Measurements from ENCODE around the gene CATSPER3. TPM values are rescaled to one million over a fixed set of nuclear protein-coding genes. Genes with fewer than 3 reads are reported as not detected.

CATSPER3 gene
- total and polyA plus RNA-seq, 4 experiments from 2014 or later = 0.68 to 1.8 (median 0.94) TPM; not detected in 1

- Mint-ChIP-seq H3K4me3 (no peak overlapping the region), H3K36me3 (peaks cover 19 to 32% of the 10 kb centered on the region in 2 donors), H3K9me3 (peaks cover 0 to 16% (median 9%) of the 10 kb centered on the region in 8 donors), H3K4me1 (no peaks in the 10 kb centered on the region), H3K27ac (peak overlapping the region in 1 of 7 donors; percentile 43), H3K27me3 (no peaks in the 10 kb centered on the region)
- no peaks in the 10 kb centered on the region for H3K36me3 ChIP-seq (ENCODE audit: insufficient read depth, low read length)
- H3K27me3 ChIP-seq (ENCODE audit: insufficient read depth, low read length) = no peaks in the 10 kb centered on the region
- ChIA-PET CTCF (ENCODE audit: partially characterized antibody) (no interaction called here), POLR2A (ENCODE audit: partially characterized antibody) (no interaction called here)
- H3K27ac ChIP-seq (ENCODE audit: low read depth, low read length) = no peak overlapping the region
- no peak overlapping the region for H3K4me3 ChIP-seq (ENCODE audit: low read length in 2 of 2)
- DNase-seq = no peak
- peaks cover 0 to 5% of the 10 kb centered on the region in 2 donors for H3K9me3 ChIP-seq (ENCODE audit: control insufficient read depth in 1 of 2, low read length in 2 of 2)
- H3K4me1 ChIP-seq (ENCODE audit: insufficient read depth, low read length) = no peaks in the 10 kb centered on the region
- intact Hi-C loops (cut with micrococcal nuclease) = no loop called here
These were observed 9.6 kb upstream of the CATSPER3 start for GRCh38 chr5:134957920-134958608.

- peaks cover 0 to 4% (median 1%) of the 10 kb centered on the region in 4 donors for H3K4me1 Mint-ChIP-seq
- H3K27ac Mint-ChIP-seq = no peak overlapping the region
- H3K4me3 Mint-ChIP-seq = no peak overlapping the region
- H3K27ac ChIP-seq (ENCODE audit: low read depth, low read length) = no peak overlapping the region
- H3K4me3 ChIP-seq (ENCODE audit: low read length in 2 of 2) = no peak overlapping the region
- intact Hi-C loops (cut with micrococcal nuclease) = no loop called here
- no peaks in the 10 kb centered on the region for H3K27me3 Mint-ChIP-seq
- peaks cover 4% of the 10 kb centered on the region for H3K4me1 ChIP-seq (ENCODE audit: insufficient read depth, low read length)
- DNase-seq = no peak
- H3K9me3 ChIP-seq (ENCODE audit: control insufficient read depth in 1 of 2, low read length in 2 of 2) = peaks cover 0 to 5% of the 10 kb centered on the region in 2 donors
- H3K27me3 ChIP-seq (ENCODE audit: insufficient read depth, low read length) = no peaks in the 10 kb centered on the region
- POLR2A ChIA-PET (ENCODE audit: partially characterized antibody) = no interaction called here
- peaks cover 19 to 34% of the 10 kb centered on the region in 2 donors for H3K36me3 Mint-ChIP-seq
- no peaks in the 10 kb centered on the region for H3K36me3 ChIP-seq (ENCODE audit: insufficient read depth, low read length)
- H3K9me3 Mint-ChIP-seq = peaks cover 0 to 13% (median 8%) of the 10 kb centered on the region in 8 donors
- CTCF ChIA-PET (ENCODE audit: partially characterized antibody) = no interaction called here
These were observed 9.0 kb upstream of the CATSPER3 start for GRCh38 chr5:134958755-134959154.

GRCh38 chr5:134963098-134963497 lies 4.6 kb upstream of the CATSPER3 start:
- Mint-ChIP-seq H3K27me3 (no peaks in the 10 kb centered on the region), H3K9me3 (no peaks in the 10 kb centered on the region), H3K4me1 (peaks cover 15 to 26% (median 21%) of the 10 kb centered on the region in 4 donors), H3K36me3 (peaks cover 14 to 35% of the 10 kb centered on the region in 2 donors), H3K4me3 (no peak overlapping the region), H3K27ac (peak overlapping the region in 1 of 7 donors; percentile 78)
- Histone ChIP-seq H3K4me3 (ENCODE audit: low read length in 2 of 2) (no peak overlapping the region), H3K9me3 (ENCODE audit: control insufficient read depth in 1 of 2, low read length in 2 of 2) (no peaks in the 10 kb centered on the region), H3K36me3 (ENCODE audit: insufficient read depth, low read length) (no peaks in the 10 kb centered on the region), H3K4me1 (ENCODE audit: insufficient read depth, low read length) (peaks cover 21% of the 10 kb centered on the region), H3K27ac (ENCODE audit: low read depth, low read length) (no peak overlapping the region), H3K27me3 (ENCODE audit: insufficient read depth, low read length) (no peaks in the 10 kb centered on the region)
- intact Hi-C loops (cut with micrococcal nuclease) = no loop called here
- DNase-seq = no peak
- ChIA-PET POLR2A (ENCODE audit: partially characterized antibody) (interaction anchor here (0.6 kb wide), 1 partner anchor 55 kb away, joined by 3 read pairs; no protein-coding TSS in a partner anchor), CTCF (ENCODE audit: partially characterized antibody) (no interaction called here)

GRCh38 chr5:134964359-134965270 lies 3.1 kb upstream of the CATSPER3 start:
- Mint-ChIP-seq H3K9me3 (peaks cover 0 to 2% (median 0%) of the 10 kb centered on the region in 8 donors), H3K36me3 (peaks cover 17 to 26% of the 10 kb centered on the region in 2 donors), H3K4me3 (peak overlapping the region in 6 of 8 donors; percentile 18 to 82 (median 59)), H3K27me3 (no peaks in the 10 kb centered on the region), H3K4me1 (peaks cover 15 to 26% (median 21%) of the 10 kb centered on the region in 4 donors), H3K27ac (peak overlapping the region; percentile 74 to 96 (median 91))
- intact Hi-C loops (cut with micrococcal nuclease) = no loop called here
- Histone ChIP-seq H3K36me3 (ENCODE audit: insufficient read depth, low read length) (no peaks in the 10 kb centered on the region), H3K4me1 (ENCODE audit: insufficient read depth, low read length) (peaks cover 21% of the 10 kb centered on the region), H3K27me3 (ENCODE audit: insufficient read depth, low read length) (no peaks in the 10 kb centered on the region), H3K27ac (ENCODE audit: low read depth, low read length) (peak overlapping the region; percentile 0), H3K9me3 (ENCODE audit: control insufficient read depth in 1 of 2, low read length in 2 of 2) (no peaks in the 10 kb centered on the region), H3K4me3 (ENCODE audit: low read length in 2 of 2) (no peak overlapping the region)
- peak; percentile 50 to 61 (median 57) for DNase-seq
- CTCF ChIA-PET (ENCODE audit: partially characterized antibody) = no interaction called here
- POLR2A ChIA-PET (ENCODE audit: partially characterized antibody) = no interaction called here

- Histone ChIP-seq H3K27ac (ENCODE audit: low read depth, low read length) (no peak overlapping the region), H3K4me3 (ENCODE audit: low read length in 2 of 2) (no peak overlapping the region), H3K4me1 (ENCODE audit: insufficient read depth, low read length) (peaks cover 21% of the 10 kb centered on the region), H3K36me3 (ENCODE audit: insufficient read depth, low read length) (no peaks in the 10 kb centered on the region), H3K27me3 (ENCODE audit: insufficient read depth, low read length) (no peaks in the 10 kb centered on the region), H3K9me3 (ENCODE audit: control insufficient read depth in 1 of 2, low read length in 2 of 2) (no peaks in the 10 kb centered on the region)
- Mint-ChIP-seq H3K9me3 (peaks cover 0 to 2% (median 0%) of the 10 kb centered on the region in 8 donors), H3K4me1 (peaks cover 15 to 26% (median 21%) of the 10 kb centered on the region in 4 donors), H3K27me3 (no peaks in the 10 kb centered on the region), H3K4me3 (no peak overlapping the region), H3K36me3 (peaks cover 20 to 24% of the 10 kb centered on the region in 2 donors), H3K27ac (peak overlapping the region in 6 of 7 donors; percentile 7 to 91 (median 66))
- POLR2A ChIA-PET (ENCODE audit: partially characterized antibody) = no interaction called here
- CTCF ChIA-PET (ENCODE audit: partially characterized antibody) = no interaction called here
- intact Hi-C loops (cut with micrococcal nuclease) = no loop called here
- DNase-seq = no peak
These were observed 2.4 kb upstream of the CATSPER3 start for GRCh38 chr5:134965271-134965825.

GRCh38 chr5:134968055-134968454 lies 348 bp downstream of the CATSPER3 start:
- H3K4me1 ChIP-seq (ENCODE audit: insufficient read depth, low read length) = peaks cover 21% of the 10 kb centered on the region
- H3K27ac ChIP-seq (ENCODE audit: low read depth, low read length) = no peak overlapping the region
- no peak overlapping the region for H3K4me3 ChIP-seq (ENCODE audit: low read length in 2 of 2)
- DNase-seq = no peak
- POLR2A ChIA-PET (ENCODE audit: partially characterized antibody) = no interaction called here
- no peaks in the 10 kb centered on the region for H3K36me3 ChIP-seq (ENCODE audit: insufficient read depth, low read length)
- Mint-ChIP-seq H3K36me3 (peaks cover 22 to 32% of the 10 kb centered on the region in 2 donors), H3K4me1 (peaks cover 15 to 26% (median 21%) of the 10 kb centered on the region in 4 donors), H3K27me3 (no peaks in the 10 kb centered on the region), H3K27ac (no peak overlapping the region), H3K4me3 (no peak overlapping the region), H3K9me3 (peaks cover 0 to 2% (median 0%) of the 10 kb centered on the region in 8 donors)
- intact Hi-C loops (cut with micrococcal nuclease) = no loop called here
- H3K27me3 ChIP-seq (ENCODE audit: insufficient read depth, low read length) = no peaks in the 10 kb centered on the region
- CTCF ChIA-PET (ENCODE audit: partially characterized antibody) = no interaction called here
- no peaks in the 10 kb centered on the region for H3K9me3 ChIP-seq (ENCODE audit: control insufficient read depth in 1 of 2, low read length in 2 of 2)

- no peaks in the 10 kb centered on the region for H3K9me3 ChIP-seq (ENCODE audit: control insufficient read depth in 1 of 2, low read length in 2 of 2)
- no peak overlapping the region for H3K27ac ChIP-seq (ENCODE audit: low read depth, low read length)
- POLR2A ChIA-PET (ENCODE audit: partially characterized antibody) = no interaction called here
- intact Hi-C loops (cut with micrococcal nuclease) = no loop called here
- H3K4me1 ChIP-seq (ENCODE audit: insufficient read depth, low read length) = peaks cover 13% of the 10 kb centered on the region
- Mint-ChIP-seq H3K27me3 (no peaks in the 10 kb centered on the region), H3K4me1 (peaks cover 12 to 19% (median 16%) of the 10 kb centered on the region in 4 donors), H3K27ac (no peak overlapping the region), H3K4me3 (no peak overlapping the region), H3K36me3 (peaks cover 18 to 37% of the 10 kb centered on the region in 2 donors), H3K9me3 (peaks cover 0 to 2% (median 0%) of the 10 kb centered on the region in 8 donors)
- no peak overlapping the region for H3K4me3 ChIP-seq (ENCODE audit: low read length in 2 of 2)
- no peak for DNase-seq
- CTCF ChIA-PET (ENCODE audit: partially characterized antibody) = no interaction called here
- no peaks in the 10 kb centered on the region for H3K27me3 ChIP-seq (ENCODE audit: insufficient read depth, low read length)
- H3K36me3 ChIP-seq (ENCODE audit: insufficient read depth, low read length) = no peaks in the 10 kb centered on the region
These were observed 1.5 kb downstream of the CATSPER3 start for GRCh38 chr5:134969166-134969565.

Measured in CD4-positive, alpha-beta memory T cell (primary cell).